ENCODE measurements around the gene PHPT1.

DNA sequence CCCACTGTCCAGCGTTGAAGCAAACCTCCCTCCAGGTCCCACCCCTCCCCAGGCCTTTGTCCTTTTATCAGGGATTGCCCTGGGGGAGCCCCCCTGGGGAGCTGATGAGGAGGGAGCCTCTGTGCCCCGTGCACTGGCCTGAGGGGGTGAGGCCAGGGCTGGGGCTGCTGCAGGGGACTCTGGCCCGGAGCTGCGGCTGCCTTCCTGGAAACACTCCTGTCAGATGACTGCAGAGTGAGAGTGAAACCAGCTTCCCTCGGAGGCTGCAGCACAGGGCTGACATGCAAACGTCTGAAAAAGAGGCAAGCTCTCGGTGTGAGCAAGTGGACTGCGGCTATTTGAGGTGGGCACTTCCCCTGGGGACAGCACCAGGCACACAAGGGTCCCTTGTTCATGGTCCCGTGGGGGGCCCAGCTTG lies 32.5 kb downstream of the PHPT1 start:
- no peak for TF ChIP-seq POLR2A (IDR thresholded peaks at IDR 0.05; ENCODE audit: low read length)
- no peak for TF ChIP-seq GATA1 (IDR thresholded peaks at IDR 0.05; ENCODE audit: low read depth, low read length)
